Fibroblast of lung (primary cell): ENCODE data around the gene SLC37A1.

ENCODE experiments used
- CTCF ChIP-seq, 2 donors: IDR thresholded peaks in 1 of 2; conservative IDR thresholded peaks in 1 of 2; 1 replicate in 1 of 2; 2 replicates in 1 of 2; pipeline ENCODE4 v1.5.1; 2011 to 2012; ENCODE audit warnings: low read length in 2 of 2, control low read depth in 1 of 2, inconsistent platforms in 1 of 2, low read depth in 1 of 2, mild to moderate bottlenecking in 1 of 2
- EZH2 ChIP-seq: IDR thresholded peaks from 2 replicates; pipeline ENCODE4 v1.5.1; 2012; ENCODE audit warnings: low read length, control low read depth, mild to moderate bottlenecking; ENCODE audit errors: missing control alignments

DNA sequence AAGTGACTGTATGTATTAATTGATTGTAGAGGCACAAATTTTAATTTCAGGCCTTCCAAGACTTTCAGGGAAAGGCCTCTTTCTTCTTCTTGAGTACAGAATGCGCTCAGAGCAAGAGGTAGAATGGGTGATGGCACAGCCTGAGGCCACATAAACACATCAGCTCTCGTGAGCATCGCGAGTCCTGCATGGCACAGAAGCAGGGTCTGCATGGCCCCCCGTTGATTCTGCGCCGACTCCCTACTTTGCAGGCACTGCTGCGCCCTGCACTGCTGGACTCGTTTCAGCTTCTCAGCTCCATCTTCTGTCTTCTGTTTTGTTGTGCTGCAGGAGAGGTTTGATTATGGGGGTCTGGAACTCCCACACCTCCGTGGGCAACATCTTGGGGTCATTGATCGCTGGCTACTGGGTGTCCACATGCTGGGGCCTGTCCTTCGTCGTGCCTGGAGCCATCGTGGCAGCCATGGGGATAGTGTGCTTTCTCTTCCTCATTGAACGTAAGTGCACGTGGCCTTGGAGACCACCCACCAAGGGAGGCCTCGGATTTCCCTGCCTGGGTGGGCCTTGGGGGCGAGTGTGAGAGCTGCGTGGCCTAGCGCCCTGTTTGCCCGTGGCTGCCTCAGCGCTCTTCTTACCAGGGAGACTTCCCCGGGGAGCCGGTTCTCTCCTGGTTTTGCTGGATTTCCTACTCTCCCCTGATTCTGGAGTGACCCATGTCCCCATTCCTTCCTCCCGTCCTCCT, 29.6 kb downstream of the SLC37A1 start:
- TF ChIP-seq CTCF (conservative IDR thresholded peaks at IDR 0.05 in 1 of 2, IDR thresholded peaks at IDR 0.05 in 1 of 2; ENCODE audit: low read depth in 1 of 2, low read length in 2 of 2) (no peak), EZH2 (no peak)
